Right lobe of liver (tissue), 6 donors: Measurements from ENCODE around the gene TRAF4. TPM values are rescaled to one million over a fixed set of nuclear protein-coding genes. Genes with fewer than 3 reads are reported as not detected.

Experiments
- ATAC-seq, 4 donors: fragments of 200-7000 bp; cut with Tn5 transposase; one replicate each; pipeline ENCODE4 v1.9.1; 2020; ENCODE audit warnings: mild to moderate bottlenecking in 4 of 4, moderate library complexity in 4 of 4
- DNase-seq, 3 donors: peaks; one replicate each; pipeline ENCODE4 v3.0.0-alpha.2; 2020
- H3K27ac ChIP-seq, 3 donors: fragments of 200-600 bp; one replicate each; pipeline ENCODE4 v1.8.0; 2022
- H3K27me3 ChIP-seq, 2 donors: fragments of 200-600 bp; one replicate each; pipeline ENCODE4 v1.8.0; 2022
- H3K36me3 ChIP-seq, 4 donors: fragments of 200-600 bp; sonication (generic) in 1 of 4; one replicate each; pipeline versions ENCODE4 v1.5.1 to v1.8.0; 2017 to 2022; ENCODE audit warnings: control low read depth in 1 of 4
- H3K4me1 ChIP-seq, 4 donors: fragments of 200-600 bp; sonication (generic) in 1 of 4; one replicate each; pipeline versions ENCODE4 v1.5.1 to v1.8.0; 2017 to 2022; ENCODE audit warnings: control low read depth in 1 of 4
- H3K4me3 ChIP-seq, 3 donors: fragments of 200-600 bp; one replicate each; pipeline ENCODE4 v1.8.0; 2022
- H3K9me3 ChIP-seq, 4 donors: fragments of 200-600 bp; sonication (generic) in 1 of 4; one replicate each; pipeline versions ENCODE4 v1.5.1 to v1.8.0; 2017 to 2022; ENCODE audit warnings: control low read depth in 1 of 4
- CTCF ChIP-seq, 4 donors: fragments of 200-600 bp in 3 of 4; fragments of 450-650 bp in 1 of 4; IDR thresholded peaks; one replicate each; pipeline versions ENCODE4 v1.5.1 to v1.8.0; 2016 to 2022; ENCODE audit warnings: antibody characterized with exemption in 4 of 4, mild to moderate bottlenecking in 2 of 4
- POLR2A ChIP-seq: fragments of 450-650 bp; IDR thresholded peaks from one replicate; pipeline ENCODE4 v1.6.1; 2017; ENCODE audit warnings: antibody characterized with exemption, mild to moderate bottlenecking
- WGBS: methylation state at CpG from one replicate; pipeline ENCODE4 v1.1.6; 2018; ENCODE audit warnings: low coverage, low lambda C conversion rate; ENCODE audit not compliant: insufficient coverage; ENCODE audit errors: missing lambda C conversion rate; 5-methylcytosine and 5-hydroxymethylcytosine counted together
- intact Hi-C, 2 donors: fragments of 100-400 bp; cut with DNase I; formaldehyde crosslinking; loops; one replicate each; pipeline versions ENCODE4 v1.11.2 to v1.14.1; 2022
- total RNA-seq, 6 experiments: library from RNA; depleted of rRNA in 2 of 6; stranded (reverse); fragments of >200 nt in 2 of 6; fragmentation: NEBNext Ultra II Directional in 3 of 6; extraction: Animal tissue kit (Norgen Biotek cat#: 25700) in 3 of 6; gene quantifications; one replicate each; pipeline versions ENCODE4 v1.1.0 to v1.2.4, GENCODE V29; 2016 to 2023
- donor health status: DM: no; HTN: yes; CAD: no.
- donor health status: DM: no; HTN: no; CAD: no.
- donor health status: DM: no; HTN: no; CAD: no.
- donor health status: DM: no; HTN: yes; CAD: no.
- donor health status: DM: no; HTN: yes; CAD: no.

Gene TRAF4
- total RNA-seq, 6 experiments from 2014 or later, result 26.4 to 55.2 (median 42.3) TPM

GRCh38 chr17:28712032-28712704 lies 31.6 kb upstream of the TRAF4 start:
- H3K27me3 ChIP-seq, result no peaks in the 10 kb centered on the region
- peak in 2 of 3 donors; percentile 62 to 70 for DNase-seq

GRCh38 chr17:28712705-28713415 lies 31.0 kb upstream of the TRAF4 start:
- H3K27me3 ChIP-seq, result no peaks in the 10 kb centered on the region
- no peaks in the 10 kb centered on the region for H3K9me3 ChIP-seq
- no peak for TF ChIP-seq POLR2A
- TF ChIP-seq CTCF (IDR thresholded peaks at IDR 0.05), result no peak
- peaks cover 0 to 10% (median 2%) of the 10 kb centered on the region in 4 donors for H3K4me1 ChIP-seq
- no peak overlapping the region for H3K27ac ChIP-seq
- H3K4me3 ChIP-seq, result no peak overlapping the region
- 73% methylated on average over 4 of the region's 7 CpGs for WGBS
- DNase-seq (no peak), ATAC-seq (no peak)
- intact Hi-C loops, result no loop called here
- no peaks in the 10 kb centered on the region for H3K36me3 ChIP-seq

More at GRCh38 chr17:28712032-28712704, 31.6 kb upstream of the TRAF4 start:
- intact Hi-C loops, result no loop called here
- no peaks in the 10 kb centered on the region for H3K9me3 ChIP-seq
- H3K36me3 ChIP-seq, result no peaks in the 10 kb centered on the region
- WGBS, result 49% methylated on average over 22 of the region's 34 CpGs
- peak overlapping the region; percentile 62 to 77 (median 64) for H3K4me3 ChIP-seq
- peaks cover 0 to 10% (median 2%) of the 10 kb centered on the region in 4 donors for H3K4me1 ChIP-seq
- peak overlapping the region in 2 of 3 donors; percentile 53 to 85 for H3K27ac ChIP-seq
- TF ChIP-seq CTCF (IDR thresholded peaks at IDR 0.05) (no peak), POLR2A (no peak)
- ATAC-seq, result peak in 3 of 4 donors; percentile 6 to 13 (median 9)

GRCh38 chr17:28714281-28714680 lies 29.5 kb upstream of the TRAF4 start:
- no peaks in the 10 kb centered on the region for H3K9me3 ChIP-seq
- H3K27me3 ChIP-seq, result no peaks in the 10 kb centered on the region
- no peak overlapping the region for H3K27ac ChIP-seq
- intact Hi-C loops, result no loop called here
- WGBS, result no CpG with 5 or more reads among the region's 3 CpGs
- ATAC-seq (no peak), DNase-seq (no peak)
- no peak overlapping the region for H3K4me3 ChIP-seq
- no peak for TF ChIP-seq CTCF (IDR thresholded peaks at IDR 0.05)
- no peak for TF ChIP-seq POLR2A
- no peaks in the 10 kb centered on the region for H3K36me3 ChIP-seq
- H3K4me1 ChIP-seq, result peaks cover 0 to 10% (median 5%) of the 10 kb centered on the region in 4 donors

GRCh38 chr17:28715217-28715616 lies 28.6 kb upstream of the TRAF4 start:
- H3K36me3 ChIP-seq, result no peaks in the 10 kb centered on the region
- no peaks in the 10 kb centered on the region for H3K27me3 ChIP-seq
- WGBS, result 100% methylated on average over 1 of the region's 2 CpGs
- no peaks in the 10 kb centered on the region for H3K9me3 ChIP-seq
- H3K27ac ChIP-seq, result no peak overlapping the region
- H3K4me1 ChIP-seq, result peaks cover 0 to 10% (median 3%) of the 10 kb centered on the region in 4 donors
- DNase-seq (no peak), ATAC-seq (no peak)
- intact Hi-C loops, result no loop called here
- no peak for TF ChIP-seq CTCF (IDR thresholded peaks at IDR 0.05)
- TF ChIP-seq POLR2A, result no peak
- H3K4me3 ChIP-seq, result no peak overlapping the region
